Fibroblast of skin of abdomen (primary cell): ENCODE measurements around the gene KNOP1.
"Not testable (repeated sequence)": the region's sequence is repeated elsewhere in the genome, so short reads cannot be mapped to it uniquely, and the experiment has no call there.

Source experiments
- DNase-seq: peaks from one replicate; pipeline ENCODE4 v3.0.0-alpha.2; 2013

Gene KNOP1

DNA sequence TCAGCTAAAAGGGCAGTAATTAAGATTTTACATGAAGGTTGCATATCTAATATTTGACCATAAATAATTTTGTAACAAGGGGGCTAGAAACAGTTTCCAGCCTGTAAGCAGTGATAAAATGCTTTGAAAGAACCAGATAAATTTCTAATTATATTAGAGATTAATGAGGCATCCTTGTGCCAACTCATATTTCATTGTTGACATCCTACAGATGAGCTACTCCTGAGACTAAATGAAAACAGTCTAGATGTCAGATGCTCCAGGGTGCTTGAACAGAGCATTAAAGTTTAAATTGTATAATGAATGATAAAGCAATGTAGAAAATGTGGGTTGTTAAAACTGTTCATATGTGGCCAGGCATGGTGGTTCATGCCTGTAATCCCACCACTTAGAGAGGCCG lies 23.3 kb upstream of the KNOP1 start:
- DNase-seq, result no peak

DNA sequence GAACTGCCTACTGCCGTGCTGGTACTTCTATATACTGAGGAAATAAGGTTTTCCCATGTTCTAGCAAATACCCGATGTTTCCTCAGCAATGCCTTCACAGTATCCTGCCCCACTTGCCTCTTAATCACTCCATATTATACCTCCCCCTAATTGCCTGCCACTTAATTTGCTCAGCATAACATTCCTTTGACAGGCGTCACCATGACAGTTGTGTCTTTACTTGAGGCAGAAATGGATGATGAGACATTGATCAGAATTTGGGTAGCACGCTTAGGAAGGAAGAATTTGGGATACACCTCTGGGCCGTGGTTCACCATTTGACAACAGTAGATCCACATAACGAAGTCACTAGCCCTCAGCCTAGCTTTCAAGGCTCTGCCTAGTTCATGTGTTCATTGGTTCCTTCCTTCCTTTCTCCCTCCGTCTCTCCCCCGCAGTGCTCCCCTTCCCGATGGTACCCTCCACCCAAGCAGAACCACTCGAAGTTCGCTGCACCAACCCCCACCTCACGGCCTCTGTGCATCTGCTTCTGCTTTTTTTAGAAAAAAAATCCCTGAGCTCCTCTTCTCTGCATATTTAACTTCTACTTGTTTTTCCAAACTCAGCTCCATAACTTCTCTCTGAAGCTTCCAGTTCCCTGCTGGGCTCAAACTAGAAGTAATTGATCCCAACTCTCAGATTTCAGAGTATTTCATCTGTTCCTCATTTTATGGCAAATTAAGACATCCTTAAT lies 19.4 kb upstream of the KNOP1 start:
- DNase-seq, result no peak

DNA sequence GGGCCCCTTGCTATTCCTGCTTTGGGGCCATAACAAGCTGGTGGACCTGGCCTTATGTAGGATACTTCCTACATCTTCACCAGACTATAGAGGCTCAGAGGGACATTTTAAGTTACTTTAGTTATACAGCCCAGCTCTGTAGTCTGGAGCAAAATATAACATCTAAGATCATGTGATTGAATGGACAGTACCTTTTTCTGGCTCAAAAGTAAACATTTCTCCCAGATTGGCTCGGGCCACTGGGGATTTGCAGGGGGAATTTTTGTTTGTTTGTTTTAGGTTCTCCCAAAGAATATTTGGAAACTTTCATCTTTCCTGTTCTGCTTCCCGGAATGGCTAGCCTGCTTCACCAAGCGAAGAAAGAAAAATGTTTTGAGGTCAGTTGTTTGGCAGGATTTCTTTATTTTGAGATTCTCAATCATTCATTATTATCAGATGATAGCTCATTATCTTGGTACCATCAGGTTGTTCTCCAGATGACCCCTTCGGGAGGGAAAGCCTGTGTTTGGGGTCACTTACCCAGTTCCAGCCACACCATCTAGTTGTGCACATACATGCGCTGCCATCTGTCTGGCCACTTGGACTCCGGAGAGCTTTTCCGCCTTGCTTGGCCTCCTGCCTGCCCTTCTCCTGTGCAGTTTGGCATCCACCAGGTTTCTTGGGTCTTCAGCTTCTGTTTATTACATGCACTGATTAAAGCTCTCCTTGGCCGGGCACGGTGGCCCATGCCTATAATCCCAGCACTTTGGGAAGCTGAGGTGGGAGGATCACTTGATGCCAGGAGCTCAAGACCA lies 17.2 kb upstream of the KNOP1 start:
- DNase-seq, result no peak

DNA sequence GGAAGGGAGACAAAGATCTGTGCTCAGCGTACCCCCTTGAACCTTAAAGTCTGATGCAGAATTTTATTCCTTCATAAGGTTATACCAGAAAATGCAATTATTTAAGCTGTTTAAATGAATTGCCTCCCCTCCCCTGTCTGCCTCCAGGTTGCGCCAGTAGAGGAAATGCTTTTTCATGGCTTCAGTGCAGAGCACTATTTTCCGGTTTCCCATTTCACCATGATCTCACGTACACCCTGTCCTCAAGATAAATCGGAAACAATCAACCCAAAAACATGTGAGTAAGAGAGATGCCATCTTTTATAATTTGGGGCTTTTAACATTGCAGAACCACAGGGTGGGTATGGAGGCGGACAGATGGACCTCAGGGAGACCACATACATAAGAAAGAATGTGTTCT lies 15.5 kb upstream of the KNOP1 start:
- DNase-seq, result no peak

DNA sequence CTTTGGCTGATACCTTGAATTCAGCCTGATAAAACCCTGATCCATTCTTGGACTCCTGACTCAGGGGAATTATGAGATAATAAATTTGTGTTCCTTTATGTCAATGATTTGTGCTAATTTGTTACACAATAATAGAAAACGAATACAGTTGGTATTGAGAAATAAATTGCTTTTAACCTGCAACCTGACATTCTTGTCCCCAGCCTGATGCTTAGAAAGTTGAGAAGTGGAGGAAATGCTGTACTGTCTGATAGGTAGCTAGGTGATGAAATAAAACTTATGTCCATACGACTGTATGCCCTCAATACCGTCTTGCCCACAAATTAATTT lies 10.6 kb upstream of the KNOP1 start:
- no peak for DNase-seq

DNA sequence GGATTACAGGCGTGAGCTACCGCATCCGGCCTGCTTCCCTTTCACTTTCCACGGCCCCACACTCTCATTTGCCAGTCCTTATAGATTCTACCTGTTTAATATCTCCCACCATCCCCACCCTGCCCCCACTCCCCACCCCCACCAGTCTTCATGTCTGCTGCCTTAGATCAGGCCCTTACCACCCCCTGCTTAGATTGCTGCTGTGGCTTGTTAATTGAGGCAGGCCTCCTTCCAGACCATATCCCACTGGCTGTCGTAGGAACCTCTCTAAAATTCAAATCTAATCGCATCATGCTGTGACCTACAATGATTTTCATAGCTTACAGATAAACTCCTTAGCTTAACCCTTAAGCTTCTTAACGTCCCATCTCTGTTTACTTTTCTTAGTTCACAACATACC lies 5.0 kb upstream of the KNOP1 start:
- DNase-seq, result no peak

DNA sequence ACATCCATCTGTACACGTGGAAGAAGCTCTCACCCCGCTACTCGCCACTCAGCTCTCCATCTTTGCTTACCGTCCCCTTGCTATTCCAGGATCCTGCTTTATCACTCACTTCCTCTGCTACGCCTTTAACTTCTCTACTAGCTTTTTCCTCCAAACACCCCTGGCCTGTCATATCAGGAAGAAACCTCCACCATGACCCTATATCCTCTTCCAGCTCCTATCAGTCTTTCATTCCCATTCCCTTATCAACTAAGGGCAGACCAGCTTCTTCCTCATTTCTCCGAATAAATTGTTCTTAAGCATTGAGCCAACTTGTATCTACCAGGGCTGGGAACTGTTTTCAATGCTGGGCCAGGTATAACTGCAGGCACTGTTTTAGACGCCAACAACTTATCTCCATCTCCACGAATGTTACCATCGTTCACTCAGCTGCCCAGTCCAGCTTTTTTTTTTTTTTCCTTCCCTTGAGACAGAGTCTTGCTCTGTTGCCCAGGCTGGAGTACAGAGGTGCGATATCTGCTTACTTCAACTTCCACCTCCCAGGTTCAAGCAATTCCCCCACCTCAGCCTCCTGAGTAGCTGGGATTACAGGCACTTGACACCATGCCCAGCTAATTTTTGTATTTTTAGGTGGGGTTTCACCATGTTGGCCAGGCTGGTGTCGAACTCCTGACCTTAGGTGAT lies 4.4 kb upstream of the KNOP1 start:
- DNase-seq, result no peak

DNA sequence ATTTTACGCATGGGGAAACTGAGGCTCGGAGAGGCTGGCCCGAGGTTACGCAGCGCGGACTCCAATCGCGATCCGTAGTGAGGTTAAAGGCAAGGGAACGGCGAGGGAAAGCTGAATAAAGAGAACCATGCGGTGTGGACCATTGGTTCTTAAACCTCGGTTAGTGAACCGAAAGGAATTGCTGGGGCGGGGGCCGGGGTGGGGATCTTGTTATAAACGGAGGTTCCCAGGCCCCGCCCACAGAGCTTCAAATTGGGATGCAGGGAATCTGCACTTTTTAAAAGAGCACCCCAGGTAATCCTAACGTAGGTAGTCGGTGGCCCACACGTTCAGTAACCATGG lies 568 bp upstream of the KNOP1 start:
- no peak for DNase-seq

DNA sequence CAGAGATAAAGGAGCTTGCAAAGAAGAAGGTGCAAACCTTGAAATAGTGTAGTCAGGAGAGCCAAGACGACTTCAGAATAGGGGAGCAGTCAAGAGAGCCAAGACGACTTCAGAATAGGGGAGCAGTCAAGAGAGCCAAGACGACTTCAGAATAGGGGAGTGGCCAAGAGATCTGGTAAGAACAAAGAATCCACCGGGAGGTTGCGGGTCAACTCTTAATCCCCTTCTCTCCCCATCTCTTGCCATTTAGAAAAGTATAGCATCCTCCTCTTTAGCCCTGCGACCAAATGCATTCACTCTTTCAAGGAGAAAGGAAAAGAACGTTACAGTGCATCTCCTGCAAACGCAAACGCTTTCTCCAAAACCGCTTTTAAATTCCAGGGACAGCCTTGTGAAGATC lies 713 bp downstream of the KNOP1 start:
- no peak for DNase-seq

DNA sequence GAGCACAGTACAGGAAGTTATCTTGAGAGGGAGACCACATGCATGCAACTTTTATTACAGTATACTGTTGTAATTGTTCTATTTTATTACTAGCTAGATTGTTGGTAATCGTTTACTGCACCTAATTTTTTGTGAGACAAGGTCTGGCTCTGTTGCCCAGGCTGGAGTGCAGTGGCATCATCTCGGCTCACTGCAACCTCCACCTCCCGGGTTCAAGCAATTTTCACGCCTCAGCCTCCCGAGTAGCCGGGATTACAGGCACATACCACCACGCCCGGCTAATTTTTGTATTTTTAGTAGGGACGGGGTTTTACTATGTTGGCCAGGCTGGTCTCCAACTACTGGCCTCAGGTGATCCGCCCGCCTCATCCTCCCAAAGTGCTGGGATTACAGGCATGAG lies 1.3 kb downstream of the KNOP1 start:
- DNase-seq, result not testable (repeated sequence)

DNA sequence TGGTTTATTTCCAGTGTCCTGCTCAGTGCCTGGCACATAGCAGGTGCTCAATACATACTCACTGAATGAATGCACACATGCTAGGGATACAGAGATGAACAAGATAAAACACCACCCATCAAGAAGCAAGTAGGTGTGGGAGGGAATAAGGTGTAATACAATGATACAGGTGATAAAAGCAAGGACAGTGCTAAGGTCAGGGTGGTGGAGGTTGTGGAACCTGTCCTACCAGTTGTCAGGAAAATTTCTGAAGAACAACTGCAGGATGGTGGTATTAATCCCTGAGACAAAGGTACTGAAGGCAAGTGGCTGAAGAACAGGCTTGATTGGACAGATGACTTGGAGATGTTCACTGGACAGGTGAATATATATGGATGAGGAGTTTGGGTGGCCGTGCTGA lies 1.8 kb downstream of the KNOP1 start:
- DNase-seq, result no peak

DNA sequence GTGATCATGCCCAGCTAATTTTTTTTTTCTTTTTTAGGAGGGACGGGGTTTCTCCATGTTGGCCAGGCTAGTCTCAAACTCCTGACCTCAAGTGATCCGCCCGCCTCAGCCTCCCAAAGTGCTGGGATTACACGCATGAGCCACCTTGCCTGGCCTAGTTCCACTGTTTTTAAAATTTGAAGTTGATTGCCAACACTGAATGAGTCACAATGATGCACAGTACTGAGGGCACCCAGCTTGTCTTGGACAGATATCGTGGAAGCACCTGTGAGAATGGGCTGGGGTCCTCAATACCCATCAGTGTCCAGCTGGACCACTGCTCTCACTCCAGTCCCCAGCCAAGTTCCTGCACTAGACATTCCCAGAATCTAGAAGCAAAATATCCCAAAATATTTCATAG lies 2.5 kb downstream of the KNOP1 start:
- DNase-seq, result no peak

DNA sequence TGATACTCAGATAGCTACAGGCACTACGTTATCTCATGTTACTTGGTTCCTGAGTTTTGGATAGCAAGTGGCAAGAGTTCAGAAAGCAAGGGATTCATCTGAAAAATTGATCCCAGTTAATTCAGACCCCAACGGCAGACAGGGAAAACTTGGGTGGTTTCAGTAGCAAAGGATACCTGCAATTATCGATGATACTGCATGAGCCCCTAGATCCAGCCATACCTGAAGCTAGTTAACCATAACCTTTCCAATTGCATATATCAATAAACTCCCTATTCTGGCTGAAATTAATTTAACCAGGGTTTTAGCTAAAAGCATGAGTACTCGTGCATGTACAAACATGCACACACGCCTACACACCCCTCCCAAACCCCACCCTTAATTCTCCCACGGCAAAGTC lies 4.3 kb downstream of the KNOP1 start:
- DNase-seq, result no peak

DNA sequence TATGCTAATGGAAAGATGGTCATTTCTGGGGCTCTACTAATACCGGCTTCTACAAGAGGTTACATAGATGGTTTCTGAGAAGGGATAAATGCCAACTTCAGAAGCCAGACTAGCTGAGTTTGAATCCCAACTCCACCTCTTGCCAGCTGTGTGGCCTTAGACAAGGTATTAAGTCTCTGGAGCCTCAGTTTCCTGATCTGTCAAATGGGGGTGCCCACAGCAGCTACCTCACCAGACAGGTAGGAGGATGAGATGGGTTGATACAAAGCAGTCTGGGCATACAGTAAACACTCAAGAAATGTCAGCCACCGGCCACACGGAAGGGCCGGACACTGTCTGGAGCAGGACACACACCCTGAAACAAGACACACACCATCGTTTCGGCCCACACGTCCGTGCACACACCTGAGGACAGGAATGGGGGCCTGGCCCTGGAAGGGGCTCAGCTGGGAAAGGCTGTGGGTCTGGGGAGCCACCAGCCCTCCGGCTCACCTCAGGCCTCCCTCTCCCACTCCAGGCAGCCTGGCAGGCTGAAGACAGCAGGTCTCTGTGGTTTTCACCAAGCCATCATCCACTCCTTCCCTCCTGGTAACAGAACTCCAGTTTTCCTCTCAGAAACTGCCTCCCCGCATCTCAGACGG lies 5.5 kb downstream of the KNOP1 start:
- DNase-seq, result no peak

DNA sequence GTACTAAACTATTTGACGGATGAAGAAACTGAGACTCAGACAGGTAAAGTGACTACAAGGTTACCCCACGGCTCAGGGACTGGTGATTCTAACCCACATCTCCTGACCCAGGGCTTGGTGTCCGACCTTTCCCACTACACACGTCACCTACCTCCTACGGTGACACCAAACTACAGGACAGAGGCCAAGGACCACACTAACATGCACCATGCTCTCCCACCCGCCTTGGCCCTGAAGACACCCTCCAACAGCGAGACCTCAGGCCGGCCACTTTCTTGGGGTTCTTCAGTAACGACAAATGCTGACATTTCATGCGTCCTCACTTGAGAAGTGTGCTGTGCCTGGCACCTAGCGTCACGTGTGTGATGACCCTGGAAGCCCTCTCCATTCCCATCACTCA lies 6.4 kb downstream of the KNOP1 start:
- no peak for DNase-seq

DNA sequence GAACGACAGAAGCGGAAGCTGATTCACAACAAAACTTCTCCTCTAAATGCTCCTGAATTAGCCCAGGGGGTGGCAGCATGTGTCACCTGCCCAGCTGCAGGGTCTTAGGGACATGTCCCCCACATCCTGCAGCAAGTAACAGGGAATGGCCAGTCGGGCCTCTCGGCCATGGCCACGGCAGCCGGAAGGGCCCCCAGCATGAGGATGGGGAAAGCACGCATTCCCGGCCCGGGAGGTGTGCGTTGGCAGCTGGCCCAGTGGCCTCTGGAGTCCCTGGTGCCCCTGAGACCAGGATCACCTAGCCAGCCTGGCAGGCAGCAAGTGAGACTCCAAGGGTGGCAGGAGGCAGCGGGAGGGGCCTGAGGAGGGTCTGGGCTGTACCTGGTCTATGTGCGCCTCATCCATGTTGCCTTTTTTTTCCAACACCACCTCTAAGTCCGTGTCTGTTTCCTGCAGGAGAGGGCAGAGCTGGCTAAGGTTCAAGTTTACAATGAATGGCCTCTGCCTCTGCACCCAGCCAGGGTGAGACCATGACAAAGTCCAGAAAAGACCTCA lies 7.0 kb downstream of the KNOP1 start:
- DNase-seq, result no peak

DNA sequence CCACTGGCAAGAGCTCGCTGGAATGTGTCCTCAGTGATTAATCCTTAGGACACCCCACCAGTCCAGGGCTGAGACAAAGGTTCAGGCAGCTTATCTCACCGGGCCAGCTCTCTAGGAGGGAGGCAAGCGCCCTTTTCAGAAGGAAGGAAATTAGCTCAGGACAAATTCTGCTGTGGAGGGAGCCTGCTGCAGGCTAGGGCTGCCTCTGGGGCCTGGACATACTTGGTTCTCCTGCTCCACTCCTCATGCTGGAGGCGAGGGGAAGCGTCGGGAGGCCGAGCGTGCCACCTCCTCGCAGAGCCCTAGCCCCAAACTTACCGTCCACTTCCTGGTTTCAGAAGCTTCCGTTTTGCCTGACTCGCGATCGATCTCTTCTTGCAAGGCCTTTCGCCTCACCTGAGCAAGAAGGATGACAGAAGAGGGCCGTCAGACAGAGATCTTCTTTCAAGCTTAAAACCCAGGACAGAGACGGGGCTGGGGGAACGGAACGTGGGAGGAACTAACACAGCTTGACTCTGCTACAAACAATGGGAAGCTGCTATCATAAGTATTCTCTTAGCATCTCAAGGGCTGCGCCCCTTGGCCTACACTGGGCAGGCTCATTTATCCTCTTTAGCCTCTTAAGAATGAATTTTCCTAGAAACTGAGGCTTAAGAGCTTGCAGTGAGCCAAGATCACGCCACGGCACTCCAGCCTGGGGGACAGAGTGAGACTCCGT lies 7.7 kb downstream of the KNOP1 start:
- DNase-seq, result no peak

DNA sequence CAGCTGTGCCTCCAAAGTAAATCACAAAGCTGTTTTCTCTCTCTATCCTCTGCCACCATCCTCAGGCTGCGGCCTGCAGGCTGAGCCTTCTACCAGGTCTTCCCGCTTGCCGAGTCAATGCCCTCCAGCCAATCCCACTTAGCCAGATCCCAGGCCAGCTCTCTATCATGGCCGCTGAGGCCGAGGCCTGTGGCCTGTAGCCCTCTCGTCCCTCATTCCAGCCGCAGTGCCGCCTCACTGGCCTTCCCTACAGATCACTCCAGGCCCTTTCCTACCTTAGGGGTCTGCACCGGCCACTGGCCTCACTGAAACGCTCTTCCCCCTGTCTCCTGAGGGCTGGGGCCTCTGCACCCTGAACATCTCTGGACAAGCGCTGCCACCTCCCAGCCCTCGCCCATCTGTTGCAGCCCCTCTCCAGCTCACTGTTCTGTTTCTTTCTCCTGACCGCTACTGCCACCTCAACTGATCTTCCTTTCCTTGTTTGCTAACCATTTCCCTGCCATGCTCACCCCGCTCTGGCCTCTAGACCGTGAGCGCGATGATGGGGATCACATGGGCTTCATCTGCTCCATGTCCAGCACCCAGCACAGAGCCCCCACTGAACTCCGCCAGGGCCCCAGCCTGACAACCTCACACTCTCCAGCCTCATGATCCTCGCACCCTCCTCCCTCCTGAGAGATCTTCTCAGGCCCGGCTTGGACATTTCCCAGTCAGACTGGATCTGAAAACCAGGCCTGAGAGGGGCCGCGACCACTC lies 8.5 kb downstream of the KNOP1 start:
- no peak for DNase-seq

DNA sequence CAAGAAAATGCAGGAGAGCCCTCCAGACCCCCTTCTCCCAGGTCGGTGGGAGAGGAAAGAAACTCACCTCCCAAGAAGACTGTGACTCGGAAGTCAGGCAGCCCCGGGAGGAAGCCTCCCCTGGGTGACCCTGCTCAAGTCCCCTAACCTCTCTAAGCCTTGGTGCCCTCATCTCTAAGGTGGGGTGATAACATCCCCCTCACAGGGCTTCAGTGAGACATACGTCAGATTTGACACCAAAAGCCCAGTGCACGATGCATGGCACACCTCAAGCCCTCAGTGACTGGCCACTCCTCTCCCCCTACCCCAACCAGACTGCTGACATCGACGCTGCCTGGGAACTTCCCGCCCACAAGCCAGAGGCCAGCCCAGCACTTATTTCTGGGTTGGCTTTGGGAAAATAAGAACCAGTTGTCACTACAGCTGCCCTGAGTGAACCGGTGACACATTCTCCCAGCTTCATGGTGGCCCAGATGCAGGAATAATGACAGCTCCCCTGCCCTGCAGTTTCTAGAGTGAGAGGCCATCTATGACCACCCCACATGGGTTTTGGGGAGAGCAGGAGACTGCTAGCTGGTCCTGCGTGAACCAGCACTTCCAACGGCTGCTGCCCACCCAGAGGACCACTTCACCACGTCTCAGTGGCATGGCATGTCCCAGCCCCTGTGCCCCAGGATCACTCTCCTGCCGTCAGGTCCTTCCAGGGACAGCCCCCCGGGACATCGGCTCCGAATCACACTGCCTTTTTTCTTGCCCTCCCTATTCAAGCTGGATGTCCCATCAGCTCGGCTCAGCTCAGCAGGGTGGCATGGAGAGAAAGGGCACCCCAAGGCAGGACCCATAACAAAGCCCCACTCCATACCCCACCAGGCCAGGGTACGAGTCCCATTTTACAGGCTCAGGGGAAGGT lies 9.5 kb downstream of the KNOP1 start:
- no peak for DNase-seq

DNA sequence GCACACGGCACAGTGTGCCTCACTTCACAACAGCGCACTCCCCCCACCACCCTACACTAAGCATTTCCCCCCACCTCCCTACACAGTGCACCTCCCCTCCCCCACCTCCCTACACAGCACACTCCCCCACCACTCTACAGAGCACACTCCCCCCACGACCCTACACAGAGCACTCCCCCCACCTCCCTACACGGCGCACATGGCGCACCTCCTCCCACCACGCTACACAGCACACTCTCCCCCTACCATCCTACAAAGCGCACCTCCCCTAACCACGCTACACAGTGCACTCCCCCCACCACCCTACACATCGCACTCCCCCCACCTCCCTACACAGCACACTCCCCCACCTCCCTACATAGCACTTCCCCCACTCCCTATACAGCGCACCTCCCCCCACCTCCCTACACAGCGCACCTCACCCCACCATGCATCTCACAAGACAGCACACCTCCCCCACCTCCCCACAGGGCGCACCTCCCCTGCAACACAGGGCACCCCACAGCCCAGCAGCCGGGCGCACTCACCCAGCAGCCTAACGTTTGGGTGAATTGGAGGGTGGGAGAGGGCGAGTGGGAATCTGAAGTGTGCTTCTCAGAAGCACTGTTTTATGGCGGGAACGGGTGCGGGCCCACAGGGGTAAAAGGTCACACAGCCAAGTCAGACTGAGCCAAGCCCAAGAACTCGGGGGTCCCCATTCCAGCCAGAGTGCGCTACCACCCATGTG lies 10.3 kb downstream of the KNOP1 start:
- DNase-seq, result no peak
